ENCODE measurements around the gene CCDC28A.

CCDC28A gene

DNA sequence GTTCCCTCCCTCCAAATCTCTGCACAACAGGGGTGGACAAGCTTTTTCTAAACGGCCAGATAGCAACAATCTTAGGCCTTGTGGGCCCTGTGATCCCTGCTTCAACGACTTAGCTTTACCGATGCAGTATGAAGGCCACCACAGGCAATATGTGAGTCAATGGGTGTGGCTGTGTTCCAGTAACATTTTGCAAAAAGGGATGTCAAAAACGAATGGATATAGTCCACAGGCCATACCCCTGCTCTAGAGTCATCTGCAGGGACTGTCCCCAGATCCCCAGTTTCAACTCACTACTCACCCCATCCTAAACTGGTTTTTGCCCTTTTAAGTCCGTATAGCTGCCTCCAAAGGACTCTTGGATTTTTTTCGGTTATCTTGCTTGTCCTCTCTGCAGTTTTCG is 56.7 kb downstream of the CCDC28A start:
- no peak overlapping the region for H3K4me3 ChIP-seq (ENCODE audit: low read depth, low read length)
- no peak for DNase-seq (ENCODE audit: low read depth)

DNA sequence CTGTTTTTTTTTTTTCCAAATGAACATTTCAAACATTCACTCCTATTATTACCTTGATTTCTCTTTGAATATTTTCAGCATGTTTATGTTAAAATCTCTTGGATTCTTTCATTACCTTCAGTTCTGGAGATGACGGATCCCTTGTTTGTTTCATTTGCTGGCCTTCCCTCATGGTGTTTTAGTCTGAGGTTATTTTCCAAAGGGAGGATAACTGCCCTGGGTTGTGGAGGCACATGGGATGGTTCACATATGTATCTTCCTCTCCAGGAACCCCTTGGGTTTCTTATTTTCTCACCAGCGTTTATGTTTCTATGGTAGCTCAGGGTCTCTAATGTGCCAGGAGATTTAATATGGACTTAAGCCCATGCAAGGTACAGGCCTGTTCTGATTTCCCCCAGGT is 58.6 kb downstream of the CCDC28A start:
- TF ChIP-seq, protein P1, sequence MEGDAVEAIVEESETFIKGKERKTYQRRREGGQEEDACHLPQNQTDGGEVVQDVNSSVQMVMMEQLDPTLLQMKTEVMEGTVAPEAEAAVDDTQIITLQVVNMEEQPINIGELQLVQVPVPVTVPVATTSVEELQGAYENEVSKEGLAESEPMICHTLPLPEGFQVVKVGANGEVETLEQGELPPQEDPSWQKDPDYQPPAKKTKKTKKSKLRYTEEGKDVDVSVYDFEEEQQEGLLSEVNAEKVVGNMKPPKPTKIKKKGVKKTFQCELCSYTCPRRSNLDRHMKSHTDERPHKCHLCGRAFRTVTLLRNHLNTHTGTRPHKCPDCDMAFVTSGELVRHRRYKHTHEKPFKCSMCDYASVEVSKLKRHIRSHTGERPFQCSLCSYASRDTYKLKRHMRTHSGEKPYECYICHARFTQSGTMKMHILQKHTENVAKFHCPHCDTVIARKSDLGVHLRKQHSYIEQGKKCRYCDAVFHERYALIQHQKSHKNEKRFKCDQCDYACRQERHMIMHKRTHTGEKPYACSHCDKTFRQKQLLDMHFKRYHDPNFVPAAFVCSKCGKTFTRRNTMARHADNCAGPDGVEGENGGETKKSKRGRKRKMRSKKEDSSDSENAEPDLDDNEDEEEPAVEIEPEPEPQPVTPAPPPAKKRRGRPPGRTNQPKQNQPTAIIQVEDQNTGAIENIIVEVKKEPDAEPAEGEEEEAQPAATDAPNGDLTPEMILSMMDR (IDR thresholded peaks at IDR 0.05; ENCODE audit: insufficient read depth, low read depth, low read length, missing control alignments), result no peak
- no peak for DNase-seq (ENCODE audit: low read depth)
- no peak overlapping the region for H3K4me3 ChIP-seq (ENCODE audit: low read depth, low read length)

More for the DNA sequence above, 56.7 kb downstream of the CCDC28A start:
- TF ChIP-seq, protein P1 (IDR thresholded peaks at IDR 0.05; ENCODE audit: insufficient read depth, low read depth, low read length, missing control alignments), result no peak

DNA sequence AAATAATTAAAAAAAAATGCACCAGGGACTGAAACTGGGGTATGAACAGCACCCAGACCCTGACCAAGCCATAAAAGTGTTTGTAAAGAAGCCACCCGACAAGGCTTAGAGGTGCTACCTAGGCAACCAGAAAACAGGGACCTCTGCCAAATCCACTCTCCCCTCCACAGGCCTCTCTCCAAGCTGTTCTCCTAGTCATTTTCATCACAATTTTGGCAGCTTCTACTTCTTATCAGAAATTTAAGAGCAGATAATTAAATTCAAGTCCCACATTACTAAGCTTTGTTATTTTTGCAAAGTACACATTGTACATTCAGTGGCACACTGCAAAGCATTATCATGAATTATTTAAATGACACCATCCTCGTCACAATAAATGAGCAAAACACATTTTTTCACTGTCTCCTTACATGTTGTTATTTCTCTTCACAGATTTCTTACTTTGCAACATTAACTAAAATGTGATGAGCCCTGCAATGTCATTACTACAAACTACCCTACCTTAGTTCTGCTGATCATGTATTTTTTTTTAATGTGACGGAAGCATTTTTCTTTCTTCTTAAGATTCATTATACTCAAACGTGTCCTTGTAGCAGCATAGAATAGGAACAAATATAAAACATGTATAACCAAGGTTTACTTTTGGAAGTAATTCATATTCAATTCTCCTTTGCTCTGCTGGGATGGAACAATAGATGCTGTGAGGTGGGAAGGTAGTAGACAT is 60.4 kb downstream of the CCDC28A start:
- no peak for DNase-seq (ENCODE audit: low read depth)
- TF ChIP-seq, protein P1 (IDR thresholded peaks at IDR 0.05; ENCODE audit: insufficient read depth, low read depth, low read length, missing control alignments), result no peak
- no peak overlapping the region for H3K4me3 ChIP-seq (ENCODE audit: low read depth, low read length)

DNA sequence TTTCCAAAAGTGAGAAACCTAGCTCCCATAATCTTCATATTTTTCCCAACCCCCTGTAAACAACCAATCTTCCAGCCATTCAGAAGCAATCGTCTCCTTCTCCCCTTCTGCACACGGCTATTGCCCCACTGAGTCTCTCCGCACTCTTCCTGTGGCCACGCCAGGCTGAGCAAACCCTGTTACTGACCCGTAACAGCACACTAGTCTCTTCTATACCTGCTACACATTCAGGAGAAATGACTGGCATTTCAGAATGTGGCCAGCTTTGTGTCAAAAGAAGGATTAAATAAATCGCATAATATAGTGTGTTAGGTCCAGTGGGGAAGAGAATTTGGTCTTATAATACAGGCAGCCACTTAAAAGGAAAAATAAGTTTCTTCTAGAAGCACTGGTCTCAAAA is 63.7 kb downstream of the CCDC28A start:
- TF ChIP-seq, protein P1 (IDR thresholded peaks at IDR 0.05; ENCODE audit: insufficient read depth, low read depth, low read length, missing control alignments), result no peak
- H3K4me3 ChIP-seq (ENCODE audit: low read depth, low read length), result no peak overlapping the region
- DNase-seq (ENCODE audit: low read depth), result no peak

Measured in GM12865 (cell line).